OCI-LY1 (cell line): ENCODE data around the gene ENTPD6.

Experiments
- EZH2 ChIP-seq: fragments of 200-600 bp; sonication (generic), shearing (Covaris generic); IDR thresholded peaks from 2 replicates; pipeline ENCODE4 v1.8.0; 2017; ENCODE audit warnings: borderline replicate concordance, mixed run types, mild to moderate bottlenecking, antibody characterized with exemption, low read length, moderate library complexity, mixed read lengths
- TF ChIP-seq, protein P1 (sequence below): fragments of 200-600 bp; sonication (generic), shearing (Covaris generic); IDR thresholded peaks from 2 replicates; pipeline ENCODE4 v1.5.1; 2017; ENCODE audit warnings: mild to moderate bottlenecking, antibody characterized with exemption, low read length, moderate library complexity, mixed read lengths

GRCh38 chr20:25222461-25223178 is 27.1 kb downstream of the ENTPD6 start:
- TF ChIP-seq, protein P1, sequence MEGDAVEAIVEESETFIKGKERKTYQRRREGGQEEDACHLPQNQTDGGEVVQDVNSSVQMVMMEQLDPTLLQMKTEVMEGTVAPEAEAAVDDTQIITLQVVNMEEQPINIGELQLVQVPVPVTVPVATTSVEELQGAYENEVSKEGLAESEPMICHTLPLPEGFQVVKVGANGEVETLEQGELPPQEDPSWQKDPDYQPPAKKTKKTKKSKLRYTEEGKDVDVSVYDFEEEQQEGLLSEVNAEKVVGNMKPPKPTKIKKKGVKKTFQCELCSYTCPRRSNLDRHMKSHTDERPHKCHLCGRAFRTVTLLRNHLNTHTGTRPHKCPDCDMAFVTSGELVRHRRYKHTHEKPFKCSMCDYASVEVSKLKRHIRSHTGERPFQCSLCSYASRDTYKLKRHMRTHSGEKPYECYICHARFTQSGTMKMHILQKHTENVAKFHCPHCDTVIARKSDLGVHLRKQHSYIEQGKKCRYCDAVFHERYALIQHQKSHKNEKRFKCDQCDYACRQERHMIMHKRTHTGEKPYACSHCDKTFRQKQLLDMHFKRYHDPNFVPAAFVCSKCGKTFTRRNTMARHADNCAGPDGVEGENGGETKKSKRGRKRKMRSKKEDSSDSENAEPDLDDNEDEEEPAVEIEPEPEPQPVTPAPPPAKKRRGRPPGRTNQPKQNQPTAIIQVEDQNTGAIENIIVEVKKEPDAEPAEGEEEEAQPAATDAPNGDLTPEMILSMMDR, result no peak
- TF ChIP-seq EZH2, result no peak
